ENCODE data around the gene C2.
"Not testable (repeated sequence)": the region's sequence is repeated elsewhere in the genome, so short reads cannot be mapped to it uniquely, and the experiment has no call there.

Gene C2

DNA sequence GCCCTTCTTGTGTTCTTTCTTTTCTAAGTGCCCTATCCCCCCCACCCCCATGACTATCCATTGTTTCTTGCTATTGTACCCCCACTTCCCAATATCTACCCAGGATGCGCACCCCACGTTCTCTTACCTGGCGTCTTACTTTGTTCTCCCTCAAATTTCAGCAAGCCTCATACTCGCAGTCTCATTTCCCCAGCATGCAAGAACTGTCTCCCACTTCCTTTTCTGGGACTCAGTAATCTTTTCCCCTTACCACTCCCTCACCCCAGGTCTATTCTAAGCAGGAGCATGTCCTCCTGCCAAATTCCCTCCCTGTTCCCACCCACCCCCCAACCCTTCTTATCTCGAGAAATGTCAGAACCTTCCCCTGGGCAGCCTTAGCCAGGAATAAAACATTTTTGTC, 28.3 kb upstream of the C2 start:
- DNase-seq, result no peak

DNA sequence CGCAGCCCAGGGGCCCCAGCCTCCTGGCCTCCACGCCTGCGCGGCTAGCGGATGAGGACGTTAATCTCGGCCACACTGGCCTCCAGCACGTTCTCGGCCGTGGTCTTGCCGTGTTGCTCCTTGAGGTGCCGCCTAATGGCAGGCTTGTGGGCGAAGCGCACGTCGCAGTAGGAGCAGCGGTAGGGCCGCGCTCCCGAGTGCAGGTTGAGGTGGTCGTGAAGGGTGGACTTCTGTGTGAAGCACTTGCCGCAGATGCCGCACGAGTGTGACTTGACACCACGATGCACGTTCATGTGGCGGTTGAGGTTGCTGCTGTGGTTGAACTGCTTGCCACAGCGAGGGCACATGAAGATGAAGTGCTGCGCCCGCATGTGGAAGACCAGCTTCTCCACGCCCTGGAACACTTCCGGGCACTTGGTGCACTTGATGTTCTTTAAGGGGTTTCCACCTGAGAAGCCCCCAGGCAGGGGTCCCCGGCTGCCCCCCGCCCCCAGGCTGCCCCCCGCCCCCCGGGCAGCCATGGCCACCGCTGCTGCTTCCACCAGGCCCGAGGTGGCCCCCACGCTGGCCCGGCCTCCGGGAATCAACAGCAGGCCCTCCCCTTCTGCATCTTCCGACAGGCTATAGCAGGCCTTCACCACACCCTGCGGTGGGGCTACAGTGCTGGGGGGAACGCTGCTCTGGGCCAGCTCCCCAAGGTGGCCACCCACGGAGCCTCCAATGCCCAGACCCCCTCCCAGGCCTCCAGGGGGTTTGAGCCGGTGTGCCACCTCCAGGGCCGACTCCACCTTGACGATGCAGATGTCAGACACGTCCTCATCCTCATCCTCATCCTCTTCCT, 27.4 kb upstream of the C2 start:
- no peak for DNase-seq

DNA sequence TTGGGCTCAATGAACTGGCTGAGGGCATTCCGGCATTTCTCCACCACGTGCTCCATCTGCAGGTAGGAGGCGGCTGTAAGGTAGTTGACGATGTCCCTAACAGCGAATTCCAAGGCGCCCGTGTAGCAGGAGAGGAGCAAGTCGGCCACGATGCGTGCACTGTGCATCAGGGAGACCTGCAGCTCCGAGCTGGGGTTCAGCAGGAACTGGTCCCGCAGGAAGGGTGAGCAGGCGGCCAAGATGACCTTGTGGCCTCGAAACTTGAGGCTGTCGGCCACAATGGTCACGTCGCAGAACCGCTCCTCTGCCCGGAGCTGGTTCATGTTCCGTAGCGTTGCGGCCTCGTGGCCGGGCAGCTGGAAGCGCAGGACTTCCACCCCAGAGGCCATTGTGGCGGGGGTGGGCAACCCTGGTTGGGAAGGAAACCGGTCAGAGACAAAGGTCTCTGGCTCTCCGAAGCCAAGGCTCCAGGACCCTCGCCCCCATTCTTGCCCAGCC, 26.6 kb upstream of the C2 start:
- DNase-seq, result no peak

DNA sequence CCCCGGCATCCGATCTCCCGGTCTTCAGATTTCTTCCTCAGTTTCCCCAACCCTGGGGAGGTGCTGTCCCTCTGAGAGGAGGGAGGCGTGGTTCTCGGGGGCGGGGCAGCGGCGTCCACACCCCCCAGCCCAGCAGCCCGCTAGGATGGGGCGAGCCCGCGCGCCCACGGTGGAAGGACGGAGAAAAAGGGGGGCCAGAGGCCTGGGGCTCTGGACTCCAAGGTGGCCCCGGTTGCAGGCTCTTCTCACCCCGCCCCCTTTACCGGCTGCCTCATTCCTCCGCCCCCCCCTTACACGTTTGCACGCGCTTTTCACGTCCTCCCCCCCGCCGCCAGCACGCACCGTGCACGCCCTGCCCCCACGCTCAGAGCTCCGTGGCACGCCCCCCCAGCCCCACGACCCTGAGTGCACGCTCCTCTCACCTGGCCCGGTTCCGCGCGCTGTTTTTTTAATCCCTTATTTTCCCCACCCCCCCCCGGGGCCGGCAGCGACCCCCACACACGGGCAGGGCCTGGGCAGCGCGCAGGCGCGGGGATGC, 26.0 kb upstream of the C2 start:
- DNase-seq, result peak; percentile 61

DNA sequence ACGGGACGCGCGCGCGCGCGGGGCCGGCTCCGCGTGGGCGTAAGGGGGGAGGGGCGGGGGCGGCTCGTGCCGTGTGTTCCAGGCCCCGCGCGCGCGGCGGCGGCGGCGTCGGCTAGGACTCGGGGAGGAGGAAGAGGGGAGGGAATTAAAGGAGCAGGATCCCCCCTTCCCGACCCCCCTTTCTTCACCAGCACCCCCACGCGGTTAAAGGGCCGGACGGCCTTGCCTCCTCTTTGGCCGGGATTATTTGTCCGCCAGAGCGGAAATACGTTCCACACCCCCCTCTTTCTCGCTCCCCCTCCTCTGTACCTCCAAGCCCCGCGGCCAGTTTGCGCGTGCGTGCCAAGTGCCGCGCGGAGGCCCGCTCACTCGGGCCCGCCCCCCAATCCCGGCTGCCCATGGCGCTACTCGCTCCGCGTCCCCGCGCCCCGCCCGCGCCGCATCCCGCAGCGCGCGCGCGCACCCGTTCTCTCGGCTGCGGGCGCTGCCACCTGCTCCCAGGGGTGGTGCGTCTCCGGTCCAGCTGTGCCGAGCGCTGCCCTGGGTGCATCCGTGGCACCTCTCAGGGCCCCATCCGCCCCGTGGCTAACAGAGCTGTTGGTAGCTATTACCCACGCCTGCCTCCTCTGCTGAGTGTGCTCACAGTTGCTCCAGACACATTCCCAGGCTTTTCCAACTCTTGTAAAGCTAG, 25.4 kb upstream of the C2 start, which contains the start of gene ZBTB12:
ZBTB12 (minus strand) TSS at position 134 of the 691 bp plus-strand sequence. CDS start 781 bp downstream, outside the sequence.
- DNase-seq, result peak; percentile 78

DNA sequence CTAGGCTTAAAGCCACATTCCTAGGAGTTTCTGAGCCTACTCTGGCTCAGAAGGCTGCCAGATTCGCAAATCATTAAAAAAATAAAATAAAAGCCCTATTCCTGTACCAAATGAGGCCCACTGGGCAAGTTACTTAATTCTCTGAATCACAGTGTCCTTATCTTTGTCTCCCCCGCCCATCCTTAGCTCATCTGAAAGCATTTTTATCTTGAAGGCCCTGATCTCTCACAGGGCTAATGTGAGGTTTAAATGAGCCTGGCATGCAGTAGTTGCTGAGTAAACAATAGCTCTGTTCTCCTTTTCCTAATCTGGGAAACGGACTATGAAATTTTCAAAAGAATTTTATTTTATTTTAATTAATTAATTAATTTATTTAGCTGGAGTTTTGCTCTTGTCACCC, 23.6 kb upstream of the C2 start:
- no peak for DNase-seq

DNA sequence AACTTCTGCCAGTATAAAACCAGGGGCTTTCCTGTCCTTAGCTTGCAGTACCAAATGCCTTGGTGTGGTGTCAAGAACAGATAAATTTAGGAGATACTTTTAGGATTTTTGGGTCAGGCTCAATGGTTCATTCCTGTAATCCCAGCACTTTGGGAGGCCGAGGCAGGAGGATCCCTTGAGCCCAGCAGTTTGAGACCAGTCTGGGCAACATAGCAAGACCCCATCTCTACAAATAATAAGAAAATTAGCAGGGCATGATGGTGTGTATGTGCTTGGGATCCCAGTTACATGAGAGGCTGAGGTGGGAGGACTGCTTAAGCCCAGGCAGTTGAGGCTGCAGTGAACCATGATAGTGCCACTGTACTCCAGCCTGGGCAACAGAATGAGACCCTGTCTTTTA, 22.5 kb upstream of the C2 start:
- no peak for DNase-seq

DNA sequence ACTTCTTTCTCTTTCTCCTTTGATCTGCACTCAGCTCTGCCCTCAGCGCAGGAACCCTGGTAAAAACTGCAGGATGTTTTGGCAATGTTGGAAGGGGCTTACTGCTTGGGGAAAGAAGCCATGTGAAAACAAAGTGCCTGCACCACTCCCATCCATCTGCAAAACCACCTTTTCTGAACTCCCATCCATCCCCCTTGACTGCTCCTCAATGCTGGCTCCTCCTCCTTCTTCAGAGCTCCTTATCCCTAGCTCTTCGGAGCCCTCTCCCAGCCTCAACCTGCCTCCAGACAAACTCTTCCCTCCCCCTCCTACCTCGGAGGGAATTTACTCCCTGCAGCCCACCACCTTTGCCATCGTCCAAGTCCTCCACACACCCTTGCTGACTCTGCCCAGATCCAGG, 21.4 kb upstream of the C2 start:
- no peak for DNase-seq

DNA sequence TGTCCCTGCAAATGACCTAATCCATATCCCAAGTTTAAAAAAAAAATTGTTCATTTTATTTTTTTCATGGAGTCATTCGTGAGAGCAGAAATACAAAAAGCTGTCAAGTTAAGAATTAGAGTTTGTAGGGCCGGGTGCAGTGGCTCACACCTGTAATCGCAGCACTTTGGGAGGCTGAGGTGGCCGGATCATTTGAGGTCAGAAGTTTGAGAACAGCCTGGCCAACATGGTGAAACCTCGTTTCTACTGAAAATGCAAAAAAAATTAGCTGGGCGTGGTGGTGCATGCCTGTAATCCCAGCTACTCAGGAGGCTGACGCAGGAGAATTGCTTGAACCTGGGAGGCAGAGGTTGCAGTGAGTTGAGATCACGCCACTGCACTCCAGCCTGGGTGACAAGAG, 20.8 kb upstream of the C2 start:
- DNase-seq, result not testable (repeated sequence)

DNA sequence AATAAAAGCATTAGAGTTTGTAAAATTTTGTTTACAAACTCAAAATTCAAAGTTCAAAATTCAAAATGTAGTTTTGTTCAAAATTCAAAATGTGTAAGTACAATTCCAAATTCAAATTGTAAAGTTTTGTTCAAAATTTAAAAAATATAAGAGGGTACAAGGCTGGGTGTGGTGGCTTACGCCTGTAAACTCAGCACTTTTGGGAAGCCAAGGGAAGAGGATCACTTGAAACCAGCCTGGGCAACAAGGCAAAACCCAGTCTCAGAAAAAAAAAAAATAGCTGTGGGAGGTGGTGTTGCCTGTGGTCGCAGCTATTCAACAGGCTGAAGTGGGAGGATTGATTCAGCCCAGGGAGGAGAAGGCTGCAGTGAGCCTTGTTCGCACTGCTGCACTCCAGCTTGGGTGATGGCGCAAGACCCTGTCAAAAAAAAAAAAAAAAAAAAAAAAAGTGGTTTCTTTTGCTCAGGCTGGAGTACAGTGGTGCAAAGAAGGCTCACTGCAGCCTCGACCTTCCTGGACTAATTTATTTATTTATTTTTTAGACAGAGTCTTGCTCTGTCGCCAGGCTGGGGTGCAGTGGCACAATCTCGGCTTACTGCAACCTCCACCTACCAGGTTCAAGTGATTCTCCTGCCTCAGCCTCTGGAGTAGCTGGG, 20.2 kb upstream of the C2 start:
- no peak for DNase-seq

DNA sequence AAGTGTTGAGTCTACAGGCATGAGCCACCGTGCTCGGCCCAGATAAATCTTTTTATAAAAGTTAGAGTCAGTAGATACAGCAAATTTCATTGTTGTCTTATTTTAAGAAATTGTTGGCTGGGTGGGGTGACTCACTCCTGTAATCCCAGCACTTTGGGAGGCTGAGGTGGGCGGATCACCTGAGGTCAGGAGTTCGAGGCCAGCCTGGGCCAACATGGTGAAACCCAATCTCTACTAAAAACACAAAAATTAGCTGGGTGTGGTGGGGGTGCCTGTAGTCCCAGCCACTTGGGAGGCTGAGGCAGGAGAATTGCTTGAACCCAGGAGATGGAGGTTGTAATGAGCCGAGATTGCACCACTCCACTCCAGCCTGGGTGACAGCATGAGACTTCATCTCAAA, 19.3 kb upstream of the C2 start:
- not testable (repeated sequence) for DNase-seq

DNA sequence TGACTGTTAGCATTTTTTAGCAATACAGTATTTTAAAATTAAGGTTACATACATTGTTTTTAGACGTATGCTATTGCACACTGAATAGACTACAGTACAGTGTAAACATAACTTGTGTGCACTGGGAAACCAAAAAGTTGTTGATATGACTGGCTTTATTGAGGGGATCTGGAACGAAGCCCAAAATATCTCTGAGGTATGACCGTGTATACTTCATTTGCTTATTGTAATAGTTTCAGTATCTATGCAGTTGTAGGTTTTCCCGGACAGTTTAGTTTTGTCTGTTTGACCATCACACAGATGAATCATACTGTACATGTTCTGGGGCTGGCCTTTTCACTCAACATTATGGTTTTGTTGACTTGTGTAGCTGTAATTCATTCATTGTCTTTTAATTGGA, 18.7 kb upstream of the C2 start:
- DNase-seq, result no peak

DNA sequence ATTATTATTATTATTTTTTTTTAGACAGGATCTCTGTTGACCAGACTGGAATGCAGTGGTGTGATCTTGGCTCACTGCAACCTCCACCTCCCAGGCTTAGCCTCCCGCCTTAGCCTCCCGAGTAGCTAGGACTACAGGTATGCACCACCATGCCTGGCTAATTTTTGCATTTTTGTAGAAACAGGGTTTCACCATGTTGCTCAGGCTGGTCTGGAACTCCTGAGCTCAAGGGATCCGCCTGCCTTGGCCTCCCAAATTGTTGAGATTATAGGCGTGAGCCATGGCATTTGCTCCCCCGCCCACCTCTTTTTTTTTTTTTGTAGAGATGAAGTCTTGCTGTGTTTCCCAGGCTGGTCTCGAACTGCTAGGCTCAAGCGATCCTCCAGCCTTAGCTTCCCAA, 18.2 kb upstream of the C2 start:
- not testable (repeated sequence) for DNase-seq

DNA sequence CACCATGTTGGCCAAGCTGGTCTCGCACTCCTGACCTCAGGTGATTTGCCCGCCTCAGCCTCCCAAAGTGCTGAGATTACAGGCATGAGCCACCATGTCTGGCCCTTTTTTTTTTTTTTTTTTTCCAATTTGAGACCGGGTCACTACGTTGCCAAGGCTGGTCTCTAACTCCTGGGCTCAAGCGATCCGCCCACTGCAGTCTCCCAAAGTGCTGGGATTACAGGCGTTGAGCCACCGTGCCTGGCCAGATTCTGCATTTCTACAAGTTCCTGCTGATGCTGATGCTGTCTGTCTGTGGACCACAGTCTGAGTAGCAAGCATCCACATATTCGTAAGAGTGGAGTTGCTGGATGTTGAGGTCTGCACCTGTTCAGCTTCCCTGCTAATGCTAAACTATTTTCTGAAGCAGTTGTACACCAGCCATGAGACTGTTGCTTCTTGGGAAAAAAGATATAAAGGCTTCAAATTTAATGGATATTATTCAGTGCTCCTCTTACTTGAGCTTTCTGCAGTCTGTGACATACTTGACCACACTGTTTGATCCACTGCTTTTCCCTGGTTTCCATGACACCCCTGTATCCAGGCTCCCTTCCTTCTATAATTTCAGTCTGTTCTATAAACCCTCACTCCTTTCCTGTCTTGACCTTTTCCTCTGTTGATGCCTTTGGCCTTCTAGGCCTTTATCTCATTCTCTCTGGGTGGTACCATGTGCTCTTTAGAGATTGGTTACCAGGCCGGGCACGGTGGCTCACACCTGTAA, 15.5 kb upstream of the C2 start:
- no peak for DNase-seq

DNA sequence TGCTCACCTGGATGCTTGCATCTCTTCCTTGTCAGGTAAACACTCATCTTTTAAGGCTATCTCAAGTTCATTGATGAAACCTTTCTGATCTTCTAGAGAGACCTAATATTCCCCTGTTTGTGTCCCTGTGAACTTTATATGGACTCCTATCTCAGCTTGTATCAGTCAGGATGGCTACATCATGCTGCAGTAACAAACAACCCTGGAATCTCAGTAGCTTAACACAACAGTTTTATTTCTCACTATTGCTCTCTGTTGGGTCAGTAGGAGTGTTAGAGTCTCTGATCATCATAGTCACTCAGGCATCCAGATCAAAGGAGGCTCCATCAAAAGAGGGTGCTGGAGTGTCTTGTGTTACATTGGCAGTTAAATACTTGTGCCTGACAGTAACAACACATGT, 12.2 kb upstream of the C2 start:
- no peak for DNase-seq

DNA sequence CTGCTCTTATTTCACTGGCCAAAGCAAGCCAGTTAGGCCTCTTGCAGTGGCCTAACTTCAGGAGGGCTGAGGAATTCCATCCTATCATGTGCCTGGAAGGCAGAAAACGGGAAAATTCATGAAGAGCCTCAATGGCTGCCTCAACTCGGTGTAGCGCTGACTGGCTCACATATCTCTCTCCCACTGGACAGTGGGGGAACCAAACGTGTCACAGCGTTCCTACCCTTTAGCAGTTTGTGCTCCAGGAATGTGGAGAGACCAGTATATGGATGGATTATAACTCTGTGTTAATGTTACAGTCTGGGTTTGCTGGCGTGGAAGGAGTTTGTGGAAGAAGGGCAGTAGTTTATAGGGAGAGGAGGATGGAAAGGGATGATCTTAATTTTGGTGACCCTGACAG, 11.8 kb upstream of the C2 start:
- DNase-seq, result no peak

DNA sequence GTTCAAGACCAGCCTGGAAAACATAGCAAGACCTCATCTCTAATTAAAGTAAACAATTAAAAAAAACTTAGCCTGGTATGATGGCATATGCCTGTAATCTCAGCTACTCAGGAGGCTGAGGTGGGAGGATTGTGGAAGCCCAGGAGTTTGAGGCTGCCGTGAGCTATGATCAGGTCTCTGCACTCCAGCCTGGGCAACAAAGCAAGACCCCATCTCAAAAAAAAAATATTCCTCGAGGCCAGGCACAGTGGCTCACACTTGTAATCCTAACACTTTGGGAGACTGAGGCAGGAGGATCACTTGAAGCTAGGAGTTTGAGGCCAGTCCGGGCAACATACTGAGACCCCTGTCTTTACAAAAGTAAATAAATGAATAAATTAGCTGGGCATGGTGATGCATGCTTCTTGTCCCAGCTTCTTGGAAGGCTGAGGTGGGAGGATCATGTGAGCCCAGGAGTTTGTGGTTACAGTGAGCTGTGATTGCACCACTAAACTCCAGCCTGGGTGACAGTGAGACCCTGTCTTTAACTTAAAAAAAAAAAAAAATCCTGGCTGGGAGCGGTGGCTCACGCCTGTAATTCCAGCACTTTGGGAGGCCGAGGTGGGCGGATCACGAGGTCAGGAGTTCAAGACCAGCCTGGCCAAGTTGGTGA, 9.3 kb upstream of the C2 start:
- no peak for DNase-seq

DNA sequence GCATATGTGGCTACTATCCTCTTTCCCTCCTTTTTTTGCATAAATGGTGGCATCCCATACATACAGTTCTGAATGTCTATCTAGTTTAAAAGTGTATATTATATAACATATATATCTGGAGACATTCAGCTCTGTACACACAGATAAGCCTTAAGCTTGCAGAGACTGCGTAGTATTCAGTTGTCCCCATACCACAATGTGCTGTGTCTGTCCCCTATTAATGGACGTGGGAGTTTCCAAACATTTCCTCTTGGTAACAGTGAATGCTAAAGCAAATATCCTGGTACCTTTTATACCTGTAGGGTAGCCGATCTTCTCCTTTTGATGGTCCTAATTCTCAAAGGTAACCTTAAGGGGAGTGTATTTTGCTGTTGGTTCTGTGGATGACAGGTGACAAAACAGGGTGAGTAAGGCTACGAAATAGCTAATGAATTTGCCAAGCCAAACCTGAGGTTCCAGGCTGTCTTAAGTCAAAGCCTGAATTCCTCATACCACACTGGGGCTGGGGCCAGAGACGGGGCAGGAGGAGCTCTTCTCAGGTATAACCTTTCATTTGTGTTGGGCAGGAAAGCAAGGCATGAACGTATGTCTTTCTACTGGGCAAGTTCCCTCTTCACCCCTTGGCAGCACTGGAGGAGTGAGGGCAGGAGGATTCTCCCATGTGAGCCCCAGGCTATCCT, 7.8 kb upstream of the C2 start:
- no peak for DNase-seq

DNA sequence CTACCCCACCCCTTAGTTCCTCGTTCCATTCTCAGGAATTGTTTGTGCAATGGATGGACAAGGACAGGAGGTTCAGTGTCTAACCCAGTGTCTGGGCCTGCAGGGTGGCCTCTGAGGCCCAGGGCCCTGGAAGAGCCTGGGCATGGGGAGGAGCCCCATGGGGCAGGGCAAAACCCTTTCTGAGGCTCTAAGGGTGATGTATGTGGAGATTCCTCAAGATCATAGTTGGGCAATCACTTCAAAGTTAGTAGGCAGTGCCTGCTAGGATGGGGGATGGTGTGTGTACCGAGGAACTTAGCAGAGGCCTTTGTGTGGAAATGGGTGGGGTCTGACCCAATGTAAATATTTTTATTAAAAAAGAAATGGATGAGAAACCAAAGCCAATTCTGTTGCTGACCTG, 6.7 kb upstream of the C2 start:
- no peak for DNase-seq

DNA sequence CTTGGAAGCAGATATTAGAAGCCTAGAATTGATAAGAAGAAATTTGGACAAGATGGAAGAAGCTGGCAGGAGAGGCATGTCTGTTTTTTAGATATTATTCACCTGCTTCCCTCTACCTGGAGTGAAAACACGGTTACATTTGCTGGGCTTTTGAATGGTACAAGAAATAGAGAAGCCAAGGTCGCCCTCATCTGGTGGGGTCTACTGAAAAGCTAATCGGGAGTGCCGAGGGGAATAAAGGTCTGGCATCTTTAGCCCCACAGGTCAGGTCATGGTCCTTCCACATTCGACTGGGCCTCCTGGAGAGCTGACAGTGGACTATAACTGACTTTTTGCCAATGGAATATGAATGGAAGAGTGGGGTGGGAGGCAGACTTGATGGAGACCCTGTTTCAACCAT, 4.6 kb upstream of the C2 start:
- DNase-seq, result peak; percentile 17

DNA sequence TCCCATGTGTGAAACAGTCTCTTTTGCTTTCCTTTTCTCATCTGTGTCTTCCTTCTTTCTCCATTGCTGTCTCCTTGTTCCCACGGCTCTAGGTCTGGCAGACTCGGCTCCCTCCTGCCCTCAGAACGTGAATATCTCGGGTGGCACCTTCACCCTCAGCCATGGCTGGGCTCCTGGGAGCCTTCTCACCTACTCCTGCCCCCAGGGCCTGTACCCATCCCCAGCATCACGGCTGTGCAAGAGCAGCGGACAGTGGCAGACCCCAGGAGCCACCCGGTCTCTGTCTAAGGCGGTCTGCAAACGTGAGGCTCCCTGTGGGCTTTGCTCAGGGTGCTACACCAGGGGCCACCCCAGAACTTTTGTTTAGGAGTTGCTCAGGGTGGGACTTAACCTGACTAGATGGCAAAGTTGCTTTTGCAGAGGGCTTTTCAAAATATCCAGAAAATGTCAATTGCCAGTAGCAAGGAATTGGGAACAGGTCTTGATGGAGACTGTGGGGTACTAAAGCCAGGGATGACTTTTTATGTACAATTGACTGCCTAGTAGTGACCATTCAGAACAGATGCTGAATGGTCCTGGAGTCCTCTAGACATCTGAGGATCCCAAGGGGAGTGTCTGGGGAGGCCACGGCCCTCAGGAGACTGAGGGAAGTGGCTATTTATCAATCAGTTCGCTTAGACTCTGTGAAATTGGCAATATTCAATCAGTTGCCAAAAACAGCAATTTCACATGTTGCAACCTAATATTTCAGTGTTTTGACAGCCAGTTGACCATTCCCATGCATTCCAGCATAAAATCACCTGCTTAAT, 550 bp downstream of the C2 start:
- DNase-seq, result no peak

Data from activated CD4-positive, alpha-beta T cell treated with anti-CD3 and anti-CD28 coated beads, Interleukin-2, amount 50 U/mL, for 1 hour (primary cell).